Stimulated activated naive CD4-positive, alpha-beta T cell (primary cell): ENCODE results near the gene CLUH.

Experiments
- DNase-seq, 6 experiments: peaks; one replicate each; lab custom pipeline; 2025; lab: John Stamatoyannopoulos, UW

Gene CLUH

DNA sequence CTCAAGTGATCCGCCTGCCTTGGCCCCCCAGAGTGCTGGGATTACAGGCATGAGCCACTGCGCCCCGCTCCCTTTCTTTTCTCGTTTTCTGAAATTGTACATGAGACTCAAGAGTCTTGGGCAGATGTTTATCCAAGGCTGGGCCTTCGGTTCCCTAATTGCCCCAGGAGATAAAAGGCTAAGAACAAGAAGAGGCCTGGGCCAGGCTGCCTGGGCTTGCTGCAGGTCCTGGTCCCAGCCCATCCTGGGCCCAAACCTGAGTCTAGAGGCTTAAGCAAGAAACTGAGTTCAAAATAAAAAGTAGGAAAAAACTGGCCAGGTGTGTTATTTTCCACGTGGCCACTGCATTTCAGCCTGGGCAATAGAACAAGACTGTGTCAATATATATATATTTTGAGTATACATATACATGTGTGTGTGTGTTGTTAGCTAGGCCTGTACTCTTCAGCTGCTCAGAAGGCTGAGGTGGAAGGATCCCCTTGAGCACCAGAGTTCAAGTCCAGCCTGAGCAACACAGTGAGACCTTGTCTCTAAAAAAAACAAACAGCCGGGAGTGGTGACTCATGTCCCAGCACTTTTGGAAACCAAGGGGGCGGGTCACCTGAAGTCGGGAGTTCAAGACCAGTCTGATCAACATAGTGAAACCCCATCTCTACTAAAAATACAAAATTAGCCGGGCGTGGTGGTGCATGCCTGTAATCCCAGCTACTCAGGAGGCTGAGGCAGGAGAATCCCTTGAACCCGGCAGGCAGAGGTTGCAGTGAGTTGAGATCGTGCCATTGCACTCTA lies 6.8 kb upstream of the CLUH start:
- DNase-seq, result no peak

- DNase-seq, result no peak
Measured at GRCh38 chr17:2716649-2717048, 5.1 kb upstream of the CLUH start.

GRCh38 chr17:2713881-2714280 lies 2.3 kb upstream of the CLUH start:
- DNase-seq, result no peak

DNA sequence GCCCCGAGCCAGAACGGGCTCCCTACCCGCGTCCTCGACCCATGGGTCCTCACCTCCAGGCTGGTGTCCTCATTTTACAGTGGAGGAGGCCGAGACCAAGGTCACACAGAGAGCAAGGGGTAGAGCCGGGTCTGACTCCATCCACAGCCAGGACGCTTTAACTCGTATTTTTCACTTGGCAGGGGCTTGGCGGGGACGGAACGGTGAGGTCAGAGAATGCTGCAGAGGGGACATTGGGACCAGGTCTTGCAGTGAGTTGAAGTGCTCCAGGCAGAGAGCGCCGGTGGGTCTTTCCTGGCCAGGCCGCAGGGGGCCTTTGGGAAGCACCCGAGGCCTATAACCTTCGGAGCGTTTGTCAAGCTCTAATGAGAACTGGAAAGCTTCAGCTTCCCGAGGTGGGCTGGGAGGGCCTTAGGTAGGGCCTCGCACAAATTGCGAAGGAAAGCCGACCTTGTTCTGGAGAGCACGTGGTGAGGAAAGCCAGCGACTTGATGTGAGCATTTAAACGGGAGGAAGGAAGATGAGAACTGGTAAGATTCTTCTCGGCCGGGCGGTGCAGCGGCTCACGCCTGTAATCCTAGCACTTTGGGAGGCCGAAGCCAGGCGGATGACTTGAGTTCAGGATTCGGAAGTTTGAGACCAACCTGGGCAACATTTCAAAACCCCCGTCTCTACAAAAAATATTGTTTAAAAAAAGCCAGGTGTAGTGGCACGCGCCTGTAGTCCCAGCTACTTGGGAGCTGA lies 908 bp upstream of the CLUH start:
- no peak for DNase-seq

- peak in 3 of 6 experiments; percentile 12 to 34 (median 16) for DNase-seq
Measured at GRCh38 chr17:2710803-2711607, 559 bp downstream of the CLUH start.

DNA sequence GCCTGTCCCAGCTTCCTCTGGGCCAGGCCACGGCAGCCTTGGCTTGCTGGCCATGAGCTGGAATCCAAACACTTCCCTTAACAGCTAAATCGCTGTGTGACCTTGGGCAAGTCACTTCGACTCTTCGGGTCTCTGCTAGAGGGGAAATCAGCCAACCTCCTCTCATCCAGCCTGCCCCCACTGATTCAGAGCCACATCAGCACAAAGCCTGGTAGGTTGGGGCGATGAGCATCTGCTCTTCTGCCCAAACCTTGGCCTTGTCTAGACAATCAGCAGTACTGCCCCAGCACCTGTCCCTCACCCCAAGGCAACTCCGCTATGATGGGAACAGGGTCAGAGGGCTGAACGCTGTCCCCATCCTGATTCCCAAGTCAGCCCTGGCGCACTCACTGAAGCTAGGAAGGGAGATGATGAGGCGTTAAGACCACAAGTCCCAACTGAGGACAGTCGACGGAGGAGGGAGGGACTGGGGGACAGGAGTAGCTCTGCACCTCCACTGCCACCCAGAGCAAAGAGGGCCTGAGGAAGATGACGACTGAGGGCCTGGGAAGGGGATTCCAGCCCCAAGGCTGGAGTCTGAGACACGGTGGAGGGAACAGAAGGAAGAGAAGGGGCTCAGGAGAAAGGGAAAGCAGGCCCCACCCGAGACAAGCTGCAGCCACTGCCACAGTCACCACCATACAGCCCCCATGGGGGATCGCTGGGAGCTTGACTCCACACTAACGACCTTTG lies 1.3 kb downstream of the CLUH start:
- no peak for DNase-seq

DNA sequence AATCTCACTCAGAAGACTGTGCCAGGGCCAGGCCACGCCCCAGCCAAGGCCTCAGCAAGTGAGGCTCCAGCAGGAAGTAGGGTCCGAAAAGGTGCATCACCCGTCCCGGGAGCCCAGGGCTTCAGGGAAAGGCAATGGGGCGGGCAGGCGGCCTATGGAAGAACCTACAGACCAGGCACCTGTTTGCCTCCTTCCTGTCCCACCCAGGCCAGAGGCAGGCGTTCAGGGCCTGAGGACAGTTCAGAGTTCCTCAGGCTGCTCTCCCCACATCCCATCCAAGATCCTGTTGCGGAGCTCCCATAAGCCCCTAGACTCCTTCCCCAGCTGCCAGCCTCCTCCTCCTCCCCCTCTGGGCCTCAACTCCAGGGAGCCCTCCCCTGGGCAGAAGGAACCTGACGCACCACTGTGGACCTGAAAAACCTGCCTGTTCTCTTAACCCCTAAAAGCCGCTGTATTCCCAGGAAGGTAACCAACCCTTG lies 2.3 kb downstream of the CLUH start:
- no peak for DNase-seq

- DNase-seq, result no peak
Measured at GRCh38 chr17:2708585-2709182, 2.9 kb downstream of the CLUH start.

DNA sequence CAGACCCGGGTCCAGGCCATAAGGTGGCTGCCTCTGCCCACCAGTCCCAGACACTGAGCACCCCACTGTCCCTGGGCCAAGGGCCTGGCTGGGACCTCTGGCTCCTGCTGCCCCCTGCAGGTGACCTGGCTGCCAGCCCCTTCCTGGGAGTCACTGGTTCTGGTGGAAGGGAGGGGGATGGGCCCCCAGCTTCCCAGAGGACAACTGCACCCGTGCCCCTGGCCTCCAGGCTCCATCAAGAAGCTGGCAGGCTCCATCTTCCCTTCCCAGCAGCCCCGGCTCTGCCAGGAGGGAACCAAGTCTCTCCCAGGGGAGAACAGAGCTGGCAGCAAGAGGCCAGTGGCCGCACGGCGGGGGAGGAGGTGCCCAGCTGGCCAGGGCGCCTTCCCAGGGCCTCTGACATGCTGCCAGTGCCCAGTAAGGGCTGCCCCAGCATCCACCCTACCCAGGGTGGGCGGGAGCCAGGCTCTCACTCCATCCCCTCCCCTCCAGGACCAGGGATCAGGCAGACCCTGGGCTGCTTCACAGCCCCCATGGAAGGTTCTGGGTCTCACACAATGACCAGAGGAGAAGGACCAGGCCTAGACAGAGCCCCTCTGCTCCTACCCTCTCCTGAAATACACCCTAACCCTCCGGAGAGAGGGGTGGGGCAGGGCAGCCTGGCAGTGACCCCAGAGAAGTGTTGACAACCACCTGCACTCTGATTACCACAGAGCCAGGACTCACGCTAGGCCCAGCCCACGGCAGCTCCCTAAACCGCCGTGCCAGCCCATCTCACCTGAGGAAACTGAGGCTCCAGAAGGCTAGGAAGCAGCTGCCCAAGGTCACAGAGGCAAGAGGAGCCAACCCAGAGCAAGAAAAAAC lies 3.6 kb downstream of the CLUH start:
- no peak for DNase-seq

GRCh38 chr17:2706911-2707510 lies 4.6 kb downstream of the CLUH start:
- DNase-seq, result no peak

DNA sequence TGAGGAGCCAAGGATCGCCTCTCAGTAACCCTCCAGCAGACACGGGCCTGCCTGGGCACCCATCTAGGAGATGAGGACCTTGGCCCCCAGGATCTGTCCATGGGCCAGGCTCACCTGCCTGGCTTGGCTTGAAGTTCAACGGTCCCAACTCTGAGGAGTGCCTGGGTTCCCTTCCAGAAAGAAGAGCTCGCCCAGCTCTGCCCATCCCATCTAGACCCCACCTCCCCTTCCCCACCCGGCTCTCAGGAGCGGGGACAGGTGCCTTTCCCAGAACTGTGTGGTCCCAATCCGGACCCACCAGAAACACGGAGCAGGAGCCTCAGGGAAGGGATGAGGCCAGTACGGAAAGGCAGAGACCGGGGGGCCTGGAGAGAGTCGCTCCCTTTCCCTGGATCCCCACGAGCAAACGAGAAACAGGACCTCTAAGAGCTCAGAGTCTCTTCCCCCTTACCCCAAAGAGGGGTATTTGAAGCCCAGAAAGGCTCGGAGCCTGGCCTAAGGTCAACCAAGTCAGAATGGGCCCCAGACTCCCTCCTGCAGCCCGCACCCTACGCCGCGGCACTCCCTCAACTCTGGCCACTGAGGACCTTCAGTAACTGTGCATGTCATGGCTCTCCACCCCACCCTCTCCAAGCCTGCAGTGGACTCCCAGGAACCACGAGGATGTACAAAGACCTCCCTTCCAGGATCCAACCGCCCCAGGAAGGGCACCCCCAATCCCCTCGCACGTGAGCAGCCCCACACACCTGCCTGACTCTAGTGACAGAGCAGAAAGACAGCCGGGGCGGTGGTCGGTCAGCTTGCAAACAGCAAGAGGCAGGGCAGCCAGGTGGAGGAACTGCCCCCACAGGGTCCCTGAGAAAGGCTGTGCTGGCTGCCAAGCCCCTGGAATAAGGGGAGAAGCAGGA lies 5.4 kb downstream of the CLUH start:
- DNase-seq, result no peak

DNA sequence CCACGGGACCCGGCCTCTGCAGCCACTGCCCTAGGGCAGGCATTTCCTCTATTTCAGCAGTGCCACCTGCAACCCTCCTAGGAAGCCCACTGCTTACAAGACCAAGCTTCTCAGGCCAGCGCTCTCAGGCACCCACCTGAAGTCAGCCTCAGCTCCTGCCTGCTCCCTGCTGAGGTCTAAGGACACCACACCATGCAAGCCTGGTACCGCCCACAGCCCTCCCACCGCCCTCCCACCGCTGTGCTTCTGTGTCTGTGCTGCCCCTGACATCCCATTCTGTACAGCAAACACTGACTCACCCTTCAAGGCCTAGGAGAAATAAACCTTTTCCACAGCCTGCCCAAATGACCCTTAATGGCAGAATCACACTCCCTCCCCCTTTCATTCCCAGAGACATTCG lies 6.3 kb downstream of the CLUH start:
- no peak for DNase-seq

- DNase-seq, result no peak
Measured at GRCh38 chr17:2704890-2705248, 6.7 kb downstream of the CLUH start.

DNA sequence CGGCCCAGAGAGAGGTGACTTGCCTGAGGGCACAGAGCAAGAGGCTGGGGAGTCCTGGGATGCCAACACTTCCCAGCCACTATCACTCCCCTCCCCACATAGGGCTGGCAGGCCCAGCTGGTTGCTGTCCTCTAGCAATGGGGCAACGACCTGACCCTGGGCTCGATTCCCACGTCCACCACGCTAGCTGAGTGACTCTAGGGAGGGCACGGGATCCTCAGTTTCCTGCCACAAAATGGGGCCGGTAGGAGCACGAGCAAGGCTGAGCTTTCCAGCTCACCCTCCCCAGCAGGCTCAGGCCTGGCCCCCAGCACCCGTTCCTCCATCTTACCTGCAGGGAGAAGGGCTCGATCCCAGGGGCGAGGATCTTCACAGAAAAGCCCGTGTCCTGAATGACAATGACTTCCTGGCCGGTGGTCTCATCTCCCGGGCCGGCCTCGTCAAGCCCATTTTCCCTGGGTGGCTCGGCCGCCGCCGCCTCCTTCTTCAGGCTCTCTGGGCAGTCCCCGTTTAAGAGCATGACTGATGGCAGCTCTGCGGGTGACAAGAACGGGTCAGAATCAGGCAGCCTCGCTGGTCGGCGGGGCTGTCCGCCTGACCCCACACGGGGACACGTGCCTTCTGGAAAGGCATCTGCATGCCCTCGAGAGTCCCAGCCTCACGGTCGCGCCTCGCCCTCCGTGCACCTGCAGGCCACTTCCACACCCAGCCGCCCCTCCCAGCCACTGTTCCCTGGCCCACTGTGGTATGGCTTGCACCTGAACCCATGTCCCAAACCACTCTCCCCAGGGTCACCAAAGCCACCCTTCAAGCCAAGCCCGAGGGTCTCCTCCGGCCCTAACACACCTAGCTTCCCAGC lies 7.3 kb downstream of the CLUH start:
- DNase-seq, result no peak

DNA sequence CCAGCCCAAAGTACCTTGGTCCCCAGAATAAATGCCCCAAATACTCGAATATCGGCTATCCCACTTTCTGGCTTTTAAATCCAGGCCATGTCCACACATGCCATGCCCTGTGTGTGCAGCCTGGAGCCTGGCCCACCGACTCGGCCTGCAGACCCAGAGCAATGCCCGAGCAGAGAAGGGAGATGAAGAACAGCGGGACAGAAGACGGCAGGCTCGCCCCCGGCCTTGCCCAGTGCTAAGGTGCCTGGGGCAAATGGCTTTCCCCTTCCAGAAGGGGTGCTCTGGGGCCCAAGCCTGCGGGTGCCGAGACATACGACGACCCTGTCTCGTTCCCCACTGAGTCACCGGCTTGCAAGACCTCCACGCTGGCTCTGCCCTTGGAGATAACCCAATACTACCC lies 8.0 kb downstream of the CLUH start:
- no peak for DNase-seq

- DNase-seq, result no peak
Measured at GRCh38 chr17:2703181-2703580, 8.4 kb downstream of the CLUH start.

GRCh38 chr17:2701996-2702741 lies 9.4 kb downstream of the CLUH start:
- DNase-seq, result no peak
